IPS-18c (cell line): ENCODE data around the gene TMEM213.
"Not testable (repeated sequence)": the region's sequence is repeated elsewhere in the genome, so short reads cannot be mapped to it uniquely, and the experiment has no call there.

Source experiments
- H3K4me3 ChIP-seq: 2 replicates; pipeline ENCODE4 v1.7.0; 2013; ENCODE audit warnings: low read depth, mild to moderate bottlenecking, low read length, moderate library complexity; ENCODE audit not compliant: insufficient read depth
- H3K9me3 ChIP-seq: one replicate; pipeline ENCODE4 v1.6.1; 2013; ENCODE audit warnings: mild to moderate bottlenecking, low read length, moderate library complexity; ENCODE audit not compliant: control insufficient read depth, insufficient read depth

TMEM213 gene

GRCh38 chr7:138784692-138785091 lies 13.1 kb upstream of the TMEM213 start:
- Histone ChIP-seq H3K9me3 (no peaks in the 10 kb centered on the region), H3K4me3 (no peak overlapping the region)

GRCh38 chr7:138785587-138786437 lies 12.0 kb upstream of the TMEM213 start:
- Histone ChIP-seq H3K4me3 (no peak overlapping the region), H3K9me3 (no peaks in the 10 kb centered on the region)

- Histone ChIP-seq H3K9me3 (no peaks in the 10 kb centered on the region), H3K4me3 (no peak overlapping the region)
Observed at GRCh38 chr7:138796038-138796615, 1.7 kb upstream of the TMEM213 start.

GRCh38 chr7:138797046-138797445 lies 748 bp upstream of the TMEM213 start:
- H3K9me3 ChIP-seq, H3K4me3 ChIP-seq: not testable (repeated sequence)

GRCh38 chr7:138798836-138799235 lies 1.0 kb downstream of the TMEM213 start:
- no peak overlapping the region for H3K4me3 ChIP-seq
- peaks cover under 1% of the 10 kb centered on the region for H3K9me3 ChIP-seq

- Histone ChIP-seq H3K9me3 (peaks cover 2% of the 10 kb centered on the region), H3K4me3 (no peak overlapping the region)
Observed at GRCh38 chr7:138799336-138800000, 1.7 kb downstream of the TMEM213 start.

- peaks cover 2% of the 10 kb centered on the region for H3K9me3 ChIP-seq
- H3K4me3 ChIP-seq, result no peak overlapping the region
Observed at GRCh38 chr7:138801256-138801655, 3.5 kb downstream of the TMEM213 start.

GRCh38 chr7:138802706-138803105 lies 4.9 kb downstream of the TMEM213 start:
- Histone ChIP-seq H3K9me3 (peaks cover 5% of the 10 kb centered on the region), H3K4me3 (no peak overlapping the region)

- Histone ChIP-seq H3K4me3 (no peak overlapping the region), H3K9me3 (peaks cover 5% of the 10 kb centered on the region)
Observed at GRCh38 chr7:138804618-138805017, 6.8 kb downstream of the TMEM213 start.

GRCh38 chr7:138809346-138809745 lies 11.6 kb downstream of the TMEM213 start:
- Histone ChIP-seq H3K4me3 (no peak overlapping the region), H3K9me3 (peaks cover 2% of the 10 kb centered on the region)

GRCh38 chr7:138811327-138811726 lies 13.5 kb downstream of the TMEM213 start:
- not testable (repeated sequence) for H3K4me3 ChIP-seq, H3K9me3 ChIP-seq

- Histone ChIP-seq H3K9me3 (no peaks in the 10 kb centered on the region), H3K4me3 (no peak overlapping the region)
Observed at GRCh38 chr7:138813945-138814344, 16.2 kb downstream of the TMEM213 start.

- Histone ChIP-seq H3K9me3 (no peaks in the 10 kb centered on the region), H3K4me3 (no peak overlapping the region)
Observed at GRCh38 chr7:138814816-138815332, 17.1 kb downstream of the TMEM213 start.

- H3K4me3 ChIP-seq, result no peak overlapping the region
- H3K9me3 ChIP-seq, result no peaks in the 10 kb centered on the region
Observed at GRCh38 chr7:138816650-138817049, 18.9 kb downstream of the TMEM213 start.

GRCh38 chr7:138819625-138820024 lies 21.8 kb downstream of the TMEM213 start:
- H3K9me3 ChIP-seq, result no peaks in the 10 kb centered on the region

GRCh38 chr7:138821912-138822311 lies 24.1 kb downstream of the TMEM213 start:
- Histone ChIP-seq H3K4me3 (no peak overlapping the region), H3K9me3 (no peaks in the 10 kb centered on the region)

More at GRCh38 chr7:138819625-138820024, 21.8 kb downstream of the TMEM213 start:
- no peak overlapping the region for H3K4me3 ChIP-seq

- H3K9me3 ChIP-seq, result no peaks in the 10 kb centered on the region
- no peak overlapping the region for H3K4me3 ChIP-seq
Observed at GRCh38 chr7:138822867-138823535, 25.2 kb downstream of the TMEM213 start.
